AG08395 (cell line): ENCODE measurements around the gene EIF3D.

Source experiments
- DNase-seq: peaks from one replicate; pipeline ENCODE4 v3.0.0; 2012; ENCODE audit warnings: mixed read lengths, low spot score

The EIF3D gene

GRCh38 chr22:36467042-36467810 is 61.7 kb downstream of the EIF3D start:
- peak; percentile 80 for DNase-seq

GRCh38 chr22:36466258-36466657 is 62.7 kb downstream of the EIF3D start:
- DNase-seq = no peak

DNA sequence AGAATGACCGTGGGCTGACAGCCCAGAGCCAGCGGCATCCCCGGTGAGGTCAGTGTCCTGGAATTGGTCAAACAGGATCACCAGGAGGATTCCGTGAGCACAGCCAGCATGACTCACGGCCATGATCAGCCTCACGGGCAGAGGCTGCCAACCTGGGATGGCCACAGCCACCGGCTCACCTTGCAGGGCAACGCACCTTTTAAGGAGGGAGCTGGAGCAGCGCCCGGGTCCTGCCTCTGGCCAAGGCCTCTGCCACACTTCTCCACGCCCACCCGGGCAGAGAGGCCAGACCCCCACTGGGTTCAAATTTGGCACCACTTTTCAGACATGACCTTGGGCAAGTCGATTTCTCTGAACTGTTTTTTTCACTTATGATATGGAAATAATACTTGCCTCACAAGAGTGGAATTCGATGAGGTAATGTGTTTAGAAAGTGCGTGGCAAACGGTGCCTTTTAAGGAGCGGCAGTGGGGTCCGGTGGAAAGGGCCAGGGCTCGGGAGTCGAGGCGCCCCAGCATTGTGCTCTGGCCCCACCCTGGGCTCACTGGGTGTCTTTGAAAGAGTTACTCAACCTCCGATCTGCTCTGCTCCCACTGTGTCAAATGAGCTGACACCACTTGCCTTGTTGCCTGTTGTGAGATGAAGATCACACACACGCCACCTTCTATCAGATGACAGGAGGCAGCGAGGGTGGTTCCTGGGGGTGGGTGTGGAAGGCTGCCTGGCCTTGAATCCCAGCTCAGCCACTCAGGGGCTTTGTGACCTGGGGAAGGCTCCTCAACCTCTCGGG is 63.5 kb downstream of the EIF3D start:
- DNase-seq = peak; percentile 86

DNA sequence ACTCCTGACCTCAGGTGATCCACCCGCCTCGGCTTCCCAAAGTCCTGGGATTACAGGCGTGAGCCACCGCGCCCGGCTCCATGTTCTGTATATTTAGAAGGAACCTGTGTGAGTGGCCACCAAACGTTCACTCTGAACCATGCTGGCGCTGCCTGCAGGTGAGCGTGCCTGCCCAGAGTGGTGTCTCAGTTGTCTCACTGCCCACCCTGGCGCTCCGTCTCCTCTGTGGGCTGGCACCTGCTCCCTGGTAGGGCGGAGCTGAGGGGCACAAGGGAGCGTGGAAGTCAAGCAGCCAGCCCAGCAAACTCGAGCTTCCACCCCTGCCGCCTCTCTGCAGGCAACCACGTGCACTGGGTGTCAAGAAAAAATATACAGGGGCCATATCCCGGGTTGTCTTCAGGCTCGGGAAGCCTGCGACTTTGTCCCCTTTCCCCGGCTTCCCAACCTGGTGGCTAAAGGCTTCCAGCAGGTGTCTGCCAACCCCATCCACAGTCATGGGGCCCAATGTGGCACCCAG is 64.2 kb downstream of the EIF3D start:
- DNase-seq = no peak

- no peak for DNase-seq
These were observed 65.2 kb downstream of the EIF3D start for GRCh38 chr22:36463783-36464184.

GRCh38 chr22:36461665-36462649 is 67.0 kb downstream of the EIF3D start:
- peak; percentile 76 for DNase-seq
